Suprapubic skin (tissue), 4 donors: ENCODE data around the gene PIP5KL1. TPM values are rescaled to one million over a fixed set of nuclear protein-coding genes. Genes with fewer than 3 reads are reported as not detected.

ENCODE experiments used
- DNase-seq, 2 donors: peaks; one replicate each; pipeline ENCODE4 v3.0.0-alpha.2; 2019; ENCODE audit warnings: low spot score in 2 of 2
- H3K27ac ChIP-seq: fragments of 200-600 bp; sonication (generic); one replicate; pipeline ENCODE4 v1.5.1; 2019
- H3K27me3 ChIP-seq: fragments of 200-600 bp; sonication (generic); one replicate; pipeline ENCODE4 v1.5.1; 2019
- H3K36me3 ChIP-seq: fragments of 200-600 bp; sonication (generic); one replicate; pipeline ENCODE4 v1.5.1; 2019
- H3K4me1 ChIP-seq: fragments of 200-600 bp; sonication (generic); one replicate; pipeline ENCODE4 v1.5.1; 2019
- H3K4me3 ChIP-seq: fragments of 200-600 bp; sonication (generic); one replicate; pipeline ENCODE4 v1.5.1; 2019; ENCODE audit warnings: mild to moderate bottlenecking
- H3K9me3 ChIP-seq: fragments of 200-600 bp; sonication (generic); one replicate; pipeline ENCODE4 v1.5.1; 2019
- CTCF ChIP-seq, 2 donors: fragments of 200-600 bp in 1 of 2; fragments of 450-650 bp in 1 of 2; sonication (generic) in 1 of 2; IDR thresholded peaks; one replicate each; pipeline ENCODE4 v1.5.1; 2016 to 2019; ENCODE audit warnings: antibody characterized with exemption in 2 of 2, mild to moderate bottlenecking in 1 of 2, moderate library complexity in 1 of 2
- EP300 ChIP-seq: sonication (generic); formaldehyde crosslinking; IDR thresholded peaks from one replicate; pipeline ENCODE4 v1.6.1; 2017; ENCODE audit warnings: antibody characterized with exemption
- POLR2A ChIP-seq, 2 donors: fragments of 450-650 bp; IDR thresholded peaks; one replicate each; pipeline ENCODE4 v1.6.1; 2017; ENCODE audit warnings: antibody characterized with exemption in 2 of 2, mild to moderate bottlenecking in 2 of 2, moderate library complexity in 2 of 2
- POLR2AphosphoS5 ChIP-seq, 3 donors: sonication (generic); formaldehyde crosslinking; IDR thresholded peaks; one replicate each; pipeline ENCODE4 v1.6.1; 2017; ENCODE audit warnings: antibody characterized with exemption in 3 of 3
- WGBS: methylation state at CpG from one replicate; pipeline ENCODE4 v1.1.5; 2018; 5-methylcytosine and 5-hydroxymethylcytosine counted together
- total RNA-seq, 4 donors: library from RNA; depleted of rRNA; stranded (reverse); fragments of >200 nt; gene quantifications; one replicate each; pipeline ENCODE4 v1.1.0, GENCODE V29; 2016

PIP5KL1 gene
- total RNA-seq, 4 donors from 2014 or later = 5.8 to 14.7 (median 9.2) TPM

GRCh38 chr9:127958728-127959127 lies 28.2 kb upstream of the PIP5KL1 start:
- H3K4me3 ChIP-seq = no peak overlapping the region
- no peaks in the 10 kb centered on the region for H3K27me3 ChIP-seq
- DNase-seq = no peak
- peak overlapping the region; percentile 49 for H3K27ac ChIP-seq
- TF ChIP-seq POLR2A (IDR thresholded peaks at IDR 0.05) = no peak
- TF ChIP-seq POLR2AphosphoS5 (IDR thresholded peaks at IDR 0.05) = no peak
- no peak for TF ChIP-seq EP300
- no peak for TF ChIP-seq CTCF (IDR thresholded peaks at IDR 0.05)
- H3K4me1 ChIP-seq = peaks cover 86% of the 10 kb centered on the region
- no peaks in the 10 kb centered on the region for H3K9me3 ChIP-seq
- H3K36me3 ChIP-seq = no peaks in the 10 kb centered on the region
- WGBS = 96% methylated on average over 1 of the region's 1 CpG

- WGBS = 34% methylated on average over 11 of the region's 12 CpGs
- Histone ChIP-seq H3K9me3 (no peaks in the 10 kb centered on the region), H3K27me3 (no peaks in the 10 kb centered on the region), H3K36me3 (no peaks in the 10 kb centered on the region), H3K4me1 (peaks cover 80% of the 10 kb centered on the region), H3K4me3 (peak overlapping the region; percentile 5), H3K27ac (peak overlapping the region; percentile 88)
- peak; percentile 46 to 66 for TF ChIP-seq CTCF (IDR thresholded peaks at IDR 0.05)
- TF ChIP-seq EP300 = no peak
- TF ChIP-seq POLR2A (IDR thresholded peaks at IDR 0.05) = no peak
- TF ChIP-seq POLR2AphosphoS5 (IDR thresholded peaks at IDR 0.05) = peak in 1 of 3 donors; percentile 8
- peak in 1 of 2 donors; percentile 89 for DNase-seq
These were observed 24.9 kb upstream of the PIP5KL1 start for GRCh38 chr9:127955294-127956015.

- H3K27ac ChIP-seq = peak overlapping the region; percentile 88
- H3K4me1 ChIP-seq = peaks cover 80% of the 10 kb centered on the region
- H3K4me3 ChIP-seq = peak overlapping the region; percentile 5
- TF ChIP-seq POLR2A (IDR thresholded peaks at IDR 0.05) = no peak
- no peak for TF ChIP-seq POLR2AphosphoS5 (IDR thresholded peaks at IDR 0.05)
- TF ChIP-seq EP300 = no peak
- TF ChIP-seq CTCF (IDR thresholded peaks at IDR 0.05) = no peak
- no peak for DNase-seq
- 20% methylated on average over 2 of the region's 13 CpGs for WGBS
- H3K36me3 ChIP-seq = peaks cover 3% of the 10 kb centered on the region
- no peaks in the 10 kb centered on the region for H3K9me3 ChIP-seq
- no peaks in the 10 kb centered on the region for H3K27me3 ChIP-seq
These were observed 24.3 kb upstream of the PIP5KL1 start for GRCh38 chr9:127954831-127955293.

GRCh38 chr9:127953768-127954505 lies 23.4 kb upstream of the PIP5KL1 start:
- no peaks in the 10 kb centered on the region for H3K9me3 ChIP-seq
- 82% methylated on average over 17 of the region's 17 CpGs for WGBS

More at GRCh38 chr9:127953768-127954505, 23.4 kb upstream of the PIP5KL1 start:
- Histone ChIP-seq H3K4me3 (no peak overlapping the region), H3K27me3 (no peaks in the 10 kb centered on the region), H3K4me1 (peaks cover 76% of the 10 kb centered on the region), H3K36me3 (peaks cover 8% of the 10 kb centered on the region), H3K27ac (peak overlapping the region; percentile 88)
- TF ChIP-seq POLR2A (IDR thresholded peaks at IDR 0.05) (no peak), EP300 (no peak), CTCF (IDR thresholded peaks at IDR 0.05) (no peak), POLR2AphosphoS5 (IDR thresholded peaks at IDR 0.05) (no peak)
- DNase-seq = no peak
